Posterior vena cava (tissue), 2 donors: ENCODE results near the gene KHDC3L. TPM values are rescaled to one million over a fixed set of nuclear protein-coding genes. Genes with fewer than 3 reads are reported as not detected.

ENCODE experiments used
- DNase-seq: peaks from one replicate; pipeline ENCODE4 v3.0.0-alpha.2; 2020; ENCODE audit warnings: low spot score
- intact Hi-C, 2 donors: fragments of 100-400 bp; cut with DNase I; formaldehyde crosslinking; loops; one replicate each; pipeline versions ENCODE4 v1.14.1 to v1.14.2; 2022 to 2023
- long read RNA-seq, 2 donors: library from polyadenylated mRNA; unstranded; transcript quantifications; one replicate each; pipeline ENCODE4 v2.0.0, GENCODE V29; 2020 to 2021
- total RNA-seq, 2 donors: library from RNA; stranded (reverse); fragmentation: NEBNext Ultra II Directional; extraction: Animal tissue kit (Norgen Biotek cat#: 25700); gene quantifications; one replicate each; pipeline ENCODE4 v1.2.1, GENCODE V29; 2021
- donor health status: DM: yes; HTN: yes; CAD: no.
- donor health status: DM: yes; HTN: yes; CAD: no.

The KHDC3L gene, protein sequence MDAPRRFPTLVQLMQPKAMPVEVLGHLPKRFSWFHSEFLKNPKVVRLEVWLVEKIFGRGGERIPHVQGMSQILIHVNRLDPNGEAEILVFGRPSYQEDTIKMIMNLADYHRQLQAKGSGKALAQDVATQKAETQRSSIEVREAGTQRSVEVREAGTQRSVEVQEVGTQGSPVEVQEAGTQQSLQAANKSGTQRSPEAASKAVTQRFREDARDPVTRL
- not detected for total RNA-seq
- long read RNA-seq, donor 1, result 0 reads
- long read RNA-seq, donor 2, result 0 reads

DNA sequence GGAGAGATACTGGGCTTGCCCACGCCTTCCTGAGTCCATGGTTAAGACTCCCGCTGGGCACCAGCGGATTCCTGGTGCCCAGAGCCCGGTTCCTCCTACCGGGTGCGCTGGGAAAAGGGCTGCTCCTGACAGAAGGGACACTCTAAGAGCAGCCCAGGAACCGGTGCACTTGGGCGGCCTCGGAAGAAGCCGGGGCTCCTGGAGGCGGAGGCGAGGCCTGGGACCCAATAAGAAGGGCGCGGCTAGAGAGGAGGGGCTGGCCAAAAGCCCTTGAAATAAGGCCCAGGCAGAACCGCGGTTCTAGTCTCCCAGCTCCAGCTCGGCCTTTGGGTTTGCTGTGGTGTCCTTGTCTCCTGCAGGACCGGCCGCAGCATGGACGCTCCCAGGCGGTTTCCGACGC is at the start of gene KHDC3L:
Gene KHDC3L, plus strand, starts transcription at position 301 of the 400 bp plus-strand sequence. Its CDS starts 72 bp downstream, at position 373.
- no peak for DNase-seq
- intact Hi-C loops, result no loop called here

DNA sequence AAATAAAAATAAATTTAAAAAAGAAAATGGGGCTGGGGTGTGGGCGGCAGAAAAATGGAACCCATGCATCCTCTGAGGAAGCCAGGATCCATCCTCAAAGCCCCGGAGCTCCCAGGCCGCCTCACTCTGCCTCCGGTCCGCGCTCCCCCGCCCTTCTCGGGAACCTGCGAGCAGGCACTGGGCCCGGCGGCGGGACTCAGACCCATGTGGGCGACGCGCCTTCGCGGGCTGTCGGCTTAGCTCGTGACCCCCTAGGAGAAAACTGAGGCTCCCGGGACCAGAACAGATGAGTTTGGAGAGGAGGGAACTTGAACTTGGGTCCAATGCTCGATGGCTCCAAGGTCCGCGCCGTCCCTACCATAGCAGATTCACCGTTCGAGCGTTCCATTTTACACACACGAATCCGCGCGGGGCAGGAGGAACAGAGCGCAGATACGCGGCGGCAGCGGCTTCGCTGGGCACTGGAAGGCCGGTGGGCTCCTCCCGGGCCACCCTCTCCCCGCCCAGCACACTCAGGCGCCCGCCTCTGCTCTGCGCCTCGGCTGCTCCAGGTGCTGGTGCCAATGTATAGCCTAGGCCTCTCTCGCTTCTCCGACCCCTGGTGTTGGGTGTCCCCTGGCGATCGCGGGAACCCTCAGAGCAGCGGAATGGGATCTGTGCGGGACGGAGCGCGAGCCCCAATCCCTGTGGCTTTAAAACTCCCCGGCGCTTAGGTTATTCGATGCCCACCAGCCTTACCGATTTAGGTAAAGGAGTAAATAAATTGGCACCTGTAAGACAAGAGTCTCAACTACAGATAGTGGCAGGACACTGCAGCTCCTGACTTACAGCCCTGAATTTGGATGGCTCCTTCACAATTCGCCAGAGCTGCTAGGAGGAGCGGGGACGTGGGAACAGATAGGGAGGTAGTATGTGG is 47.6 kb upstream of the KHDC3L start:
- intact Hi-C loops, result loop anchor here in 1 of 2 donors (1.0 kb wide), 1 partner anchor 27 kb away; no protein-coding TSS in a partner anchor
- DNase-seq, result no peak

DNA sequence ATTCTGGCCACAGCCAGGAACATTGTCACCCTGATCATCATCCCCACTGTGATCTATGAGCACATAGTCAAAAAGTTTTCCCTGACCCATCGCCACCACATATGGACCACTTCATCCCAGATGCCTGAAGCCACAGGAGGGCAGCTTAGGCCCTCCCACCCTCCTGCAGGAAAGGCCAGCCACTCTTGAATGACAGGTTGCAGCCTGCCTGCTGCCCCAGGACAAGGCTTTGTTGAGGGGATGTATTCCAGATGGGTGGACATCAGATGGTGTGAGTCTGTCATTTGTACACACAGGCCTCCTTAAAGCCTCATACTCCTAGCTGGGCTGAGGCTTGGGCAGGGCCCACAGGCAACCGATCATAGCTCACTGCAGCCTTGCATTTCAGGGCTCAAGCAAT is 39.1 kb upstream of the KHDC3L start:
- no peak for DNase-seq
- intact Hi-C loops, result no loop called here

DNA sequence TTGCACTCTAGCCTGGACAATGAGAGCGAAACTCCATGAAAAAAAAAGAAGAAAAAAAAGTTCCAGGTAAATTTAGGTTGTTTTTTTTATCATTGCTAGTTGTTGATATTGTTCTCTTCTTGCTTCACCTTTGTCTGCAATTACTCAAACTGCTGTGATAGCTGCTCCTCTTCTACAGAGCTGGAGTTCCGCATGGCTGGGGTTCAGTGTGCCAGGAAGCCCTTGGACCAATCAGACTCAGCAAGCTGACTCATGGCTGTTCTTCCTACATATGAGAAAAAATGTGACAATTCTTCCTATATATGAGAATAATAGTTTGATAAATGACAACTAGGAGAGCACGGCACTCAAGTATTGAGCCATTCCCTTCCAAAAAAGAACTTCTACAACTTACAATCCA is 36.8 kb upstream of the KHDC3L start:
- intact Hi-C loops, result no loop called here
- no peak for DNase-seq

DNA sequence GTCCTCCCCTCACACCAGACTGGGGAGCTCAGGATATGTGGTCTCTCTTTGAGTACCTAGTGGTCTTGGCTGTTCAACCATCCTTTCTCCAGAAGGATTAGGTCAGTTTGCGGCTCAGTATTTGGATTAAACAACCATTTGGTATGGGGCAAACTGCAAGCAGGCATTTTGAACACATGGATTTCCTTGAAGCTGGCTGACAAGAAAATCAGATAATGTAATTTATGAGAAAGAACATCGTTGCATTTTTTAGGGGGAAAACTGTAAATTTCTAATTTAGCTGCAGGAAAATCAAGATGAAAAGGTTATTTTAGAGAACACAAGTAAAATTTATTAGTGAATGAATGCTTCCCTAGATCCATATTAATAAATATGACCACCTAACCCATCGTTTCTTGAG is 33.7 kb upstream of the KHDC3L start:
- intact Hi-C loops, result no loop called here
- no peak for DNase-seq

DNA sequence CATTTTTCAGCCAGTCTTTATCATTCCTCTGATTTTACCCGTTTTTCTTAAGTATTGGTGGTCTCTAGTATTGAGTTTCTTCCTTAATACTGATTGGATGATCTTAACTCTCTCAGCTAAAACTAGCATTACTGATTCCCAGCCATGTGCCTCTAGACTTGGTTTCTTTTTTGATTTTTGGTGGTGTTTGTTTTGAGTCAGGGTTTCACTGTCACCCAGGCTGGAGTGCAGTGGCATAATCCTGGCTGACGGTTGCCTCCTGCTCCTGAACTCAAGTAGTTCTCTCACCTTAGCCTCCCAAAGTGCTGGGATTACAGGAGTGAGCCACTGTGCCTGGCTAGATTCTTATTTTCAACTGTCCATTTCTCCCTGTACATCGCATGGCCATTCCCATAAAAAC is 33.3 kb upstream of the KHDC3L start:
- intact Hi-C loops, result no loop called here
- DNase-seq, result no peak

DNA sequence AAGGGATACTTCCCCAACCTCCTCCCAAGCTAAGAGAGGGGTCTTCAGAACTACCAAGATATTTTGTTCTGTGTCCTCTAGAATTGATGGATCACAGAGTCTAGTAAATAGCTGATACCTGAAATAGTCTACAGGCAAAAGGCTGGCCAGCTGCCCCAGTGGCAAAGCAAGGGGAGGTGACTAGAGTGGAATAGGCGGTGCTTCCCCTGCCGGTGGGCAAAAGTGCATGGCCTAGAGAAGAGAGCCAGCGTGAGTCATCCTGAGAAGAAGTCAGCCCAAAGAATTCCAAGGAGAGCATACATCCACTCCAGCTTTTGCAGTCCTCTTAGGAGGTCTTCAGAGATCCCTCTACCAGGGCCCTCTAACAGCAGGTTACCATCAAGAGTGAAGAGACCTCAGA is 23.1 kb upstream of the KHDC3L start:
- intact Hi-C loops, result no loop called here
- no peak for DNase-seq

DNA sequence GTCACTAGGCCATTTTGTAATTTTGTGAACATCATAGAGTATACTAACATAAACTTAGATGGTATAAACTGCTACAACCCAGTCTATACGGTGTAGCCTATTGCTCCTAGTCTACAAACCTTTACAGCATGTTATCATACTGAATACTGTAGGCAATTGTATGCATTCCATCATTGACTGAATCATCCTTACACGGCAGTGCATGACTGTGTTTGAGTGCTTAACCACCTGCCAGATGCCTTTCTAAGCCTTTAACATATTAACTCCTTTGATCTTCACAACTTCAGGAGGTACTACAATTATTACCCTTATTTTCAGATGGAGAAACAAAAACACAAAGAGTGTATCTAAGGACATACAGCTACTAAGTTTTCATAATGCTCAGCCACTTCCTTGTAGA is 22.4 kb upstream of the KHDC3L start:
- intact Hi-C loops, result no loop called here
- DNase-seq, result no peak

DNA sequence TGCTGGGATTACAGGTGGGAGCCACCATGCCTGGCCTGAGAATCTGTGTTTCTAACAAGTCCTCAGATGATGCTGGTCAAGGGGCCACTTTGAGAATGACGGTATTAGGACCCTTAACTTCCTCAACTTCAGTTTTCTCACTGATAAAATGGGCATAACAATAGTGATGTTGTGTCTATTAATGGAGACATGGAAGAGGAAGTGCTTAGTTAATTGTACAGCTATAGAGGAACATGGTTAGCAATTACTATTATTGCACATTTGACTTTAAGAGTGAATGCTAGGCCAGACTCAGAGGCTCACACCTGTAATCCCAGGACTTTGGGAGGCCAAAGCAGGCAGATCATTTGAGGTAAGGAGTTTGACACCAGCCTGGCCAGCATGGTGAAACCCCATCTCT is 21.1 kb upstream of the KHDC3L start:
- DNase-seq, result no peak
- intact Hi-C loops, result no loop called here

DNA sequence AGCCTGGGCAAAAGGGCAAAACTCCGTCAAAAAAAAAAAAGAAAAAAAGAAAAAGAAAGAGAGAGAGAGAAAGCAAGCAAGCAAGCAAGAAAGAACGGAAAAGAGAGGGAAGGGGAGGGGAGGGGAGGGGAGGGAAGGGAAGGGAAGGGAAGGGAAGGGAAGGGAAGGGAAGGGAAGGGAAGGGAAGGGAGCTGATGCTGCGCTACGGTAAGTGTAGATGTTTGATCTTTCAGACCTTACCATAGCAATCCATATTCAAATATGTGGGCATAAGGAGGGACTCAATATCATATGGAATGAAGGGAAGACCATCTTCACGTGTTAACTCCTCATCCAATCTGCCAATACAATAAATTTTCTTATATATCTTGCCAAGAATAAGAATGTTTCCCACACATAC is 20.3 kb upstream of the KHDC3L start:
- no peak for DNase-seq
- intact Hi-C loops, result loop anchor here in 1 of 2 donors (1.0 kb wide), 1 partner anchor 28 kb away; no protein-coding TSS in a partner anchor

DNA sequence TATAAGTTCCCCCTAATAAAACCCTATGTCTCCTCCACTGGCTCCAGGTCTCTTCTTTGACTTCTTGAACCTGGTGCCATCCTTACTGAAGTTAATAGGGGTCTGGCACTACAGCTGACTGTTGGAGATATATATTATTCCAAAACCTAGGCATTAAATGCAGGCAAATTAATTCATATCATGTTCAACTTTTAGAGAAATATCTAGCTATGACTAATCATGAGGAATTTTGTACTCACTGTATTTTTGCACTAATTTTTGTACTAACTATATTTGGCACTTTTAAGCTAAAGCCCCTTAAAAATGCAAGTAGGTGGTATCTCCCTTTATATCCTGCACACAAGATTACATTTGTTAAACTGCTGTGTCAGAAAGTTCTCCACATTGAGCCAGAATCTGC is 19.3 kb upstream of the KHDC3L start:
- intact Hi-C loops, result no loop called here
- DNase-seq, result no peak

DNA sequence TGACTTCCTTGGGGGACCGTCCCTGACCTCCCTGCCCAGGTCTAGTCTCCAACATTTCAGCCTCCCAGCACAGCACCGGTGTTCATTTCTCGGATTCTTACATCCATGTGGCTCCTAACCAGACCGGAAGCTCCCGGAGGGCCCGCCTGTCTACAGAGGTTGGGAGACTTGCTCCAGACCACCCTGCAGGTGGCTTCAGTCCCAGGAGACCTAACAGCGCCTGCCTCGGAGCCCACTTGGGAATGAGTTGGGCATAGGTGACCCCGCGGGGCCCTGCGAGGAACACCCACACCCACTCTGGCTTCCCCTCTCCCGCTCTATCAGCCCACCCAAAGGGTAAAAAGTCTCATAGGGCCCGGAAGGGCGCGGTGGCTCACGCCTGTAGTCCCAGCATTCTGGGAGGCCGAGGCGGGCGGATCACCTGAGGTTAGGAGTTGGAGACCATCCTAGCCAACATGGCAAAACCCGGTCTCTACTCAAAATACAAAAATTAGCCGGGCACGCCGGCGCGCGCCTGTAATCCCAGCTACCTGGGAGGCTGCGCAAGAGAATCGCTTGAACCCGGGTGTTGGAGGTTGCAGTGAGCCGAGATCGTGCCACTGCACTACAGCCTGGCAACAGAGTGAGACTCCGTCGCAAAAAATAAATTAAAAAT is 13.8 kb upstream of the KHDC3L start:
- intact Hi-C loops, result no loop called here
- DNase-seq, result no peak

DNA sequence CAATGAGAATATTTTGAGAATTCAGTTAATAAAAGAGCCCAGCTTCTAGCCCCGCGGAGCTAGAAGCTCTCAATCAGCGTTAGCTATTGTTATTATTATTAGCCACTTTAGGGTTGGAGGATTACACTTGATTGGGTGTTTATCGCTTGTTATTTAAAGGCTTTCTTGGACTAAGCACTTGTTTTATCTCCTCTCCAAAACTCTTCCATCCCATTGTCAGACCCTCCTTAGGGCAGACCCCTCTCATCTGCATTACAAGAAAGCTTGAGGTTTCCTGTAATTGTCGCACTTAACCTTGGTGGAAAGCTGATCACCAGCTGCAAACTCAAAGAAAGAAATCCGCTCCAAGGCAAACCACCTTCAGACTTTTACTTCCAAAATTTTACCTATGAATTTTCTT is 13.1 kb upstream of the KHDC3L start:
- intact Hi-C loops, result no loop called here
- no peak for DNase-seq

DNA sequence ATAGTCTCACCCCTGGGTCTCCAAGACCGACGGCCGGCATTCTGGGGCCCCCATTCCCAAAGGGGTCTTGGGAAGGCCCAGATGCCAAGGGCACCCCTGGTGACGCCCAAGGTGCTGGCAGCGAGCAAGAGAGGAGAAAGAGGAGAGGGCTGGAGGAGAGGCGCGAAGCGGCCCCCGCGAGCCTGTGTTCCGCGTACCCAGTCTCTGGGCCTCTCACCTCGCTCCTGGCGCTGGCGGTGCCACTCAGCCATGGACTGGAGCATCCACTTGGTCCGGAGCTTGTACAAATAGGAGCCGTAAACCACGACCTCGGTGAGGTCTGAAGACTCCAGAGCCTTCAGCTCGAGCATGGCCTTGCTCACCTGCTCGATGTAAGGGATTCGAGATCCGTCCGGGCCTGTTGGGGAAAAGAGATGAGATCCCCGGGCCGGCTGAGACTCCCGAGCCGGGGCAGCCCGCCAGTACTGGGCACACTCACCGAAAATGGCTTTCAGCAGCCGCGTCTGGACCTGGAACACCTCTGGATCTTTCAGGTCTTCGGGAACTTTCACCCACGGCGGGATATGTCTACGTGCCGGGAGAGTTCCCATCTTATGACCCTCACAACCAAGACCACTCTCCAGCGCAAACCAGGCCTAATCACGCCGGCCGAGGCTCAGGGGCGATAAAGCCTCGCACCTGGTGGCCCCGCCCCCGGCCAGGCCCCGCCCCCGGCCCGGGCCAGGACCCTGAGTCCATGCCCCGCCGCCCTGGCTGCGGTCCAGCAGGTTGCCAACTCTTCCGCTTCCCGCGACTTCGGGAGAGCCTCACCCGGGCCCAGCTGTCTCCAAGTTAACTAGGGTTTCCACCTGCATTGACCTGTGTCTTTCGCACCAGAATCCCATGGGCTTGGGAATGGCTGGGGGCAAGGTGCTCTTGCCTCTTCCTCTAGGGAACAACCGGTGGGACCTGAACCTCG is 8.5 kb upstream of the KHDC3L start, which contains the start of gene DPPA5:
Gene DPPA5, minus strand, starts transcription at position 641 of the 958 bp plus-strand sequence. Its CDS starts 51 bp downstream, at position 590.
- DNase-seq, result no peak
- intact Hi-C loops, result no loop called here

DNA sequence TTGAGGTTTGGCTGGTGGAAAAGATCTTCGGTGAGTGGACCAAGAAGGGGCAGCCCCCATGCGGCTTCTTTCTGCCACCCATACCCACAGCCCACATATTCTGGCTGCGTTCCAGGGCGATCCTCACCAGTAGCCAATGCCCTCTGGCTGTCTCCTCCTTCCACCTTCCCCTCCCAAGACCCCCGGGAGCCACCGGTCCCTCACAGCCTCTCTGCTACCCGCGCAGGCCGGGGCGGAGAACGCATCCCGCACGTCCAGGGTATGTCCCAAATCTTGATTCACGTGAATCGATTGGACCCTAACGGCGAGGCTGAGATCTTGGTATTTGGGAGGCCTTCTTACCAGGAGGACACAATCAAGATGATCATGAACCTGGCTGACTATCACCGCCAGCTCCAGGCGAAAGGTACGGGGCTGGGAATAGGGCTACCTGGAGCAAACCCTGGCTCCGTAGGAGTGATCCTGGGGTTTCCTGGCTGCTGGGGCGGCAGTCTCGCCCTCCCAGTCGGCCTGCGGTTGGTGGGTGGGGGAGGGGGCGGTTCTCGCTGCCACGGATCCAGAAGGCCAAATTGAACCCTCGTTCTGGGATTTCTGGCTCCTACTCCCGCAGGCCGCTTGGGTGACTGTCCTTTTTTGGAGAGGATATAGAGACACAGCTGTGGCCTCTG is 545 bp downstream of the KHDC3L start:
- intact Hi-C loops, result no loop called here

DNA sequence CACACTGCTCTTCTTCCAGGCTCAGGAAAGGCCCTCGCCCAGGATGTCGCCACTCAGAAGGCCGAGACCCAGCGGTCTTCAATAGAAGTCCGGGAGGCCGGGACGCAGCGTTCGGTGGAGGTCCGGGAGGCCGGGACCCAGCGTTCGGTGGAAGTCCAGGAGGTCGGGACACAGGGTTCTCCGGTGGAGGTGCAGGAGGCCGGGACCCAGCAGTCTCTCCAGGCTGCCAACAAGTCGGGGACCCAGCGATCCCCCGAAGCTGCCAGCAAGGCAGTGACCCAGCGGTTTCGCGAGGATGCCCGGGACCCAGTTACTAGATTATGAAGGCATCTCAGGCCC is 1.0 kb downstream of the KHDC3L start:
- DNase-seq, result no peak
- intact Hi-C loops, result no loop called here

More for the DNA sequence above, 545 bp downstream of the KHDC3L start:
- DNase-seq, result no peak

DNA sequence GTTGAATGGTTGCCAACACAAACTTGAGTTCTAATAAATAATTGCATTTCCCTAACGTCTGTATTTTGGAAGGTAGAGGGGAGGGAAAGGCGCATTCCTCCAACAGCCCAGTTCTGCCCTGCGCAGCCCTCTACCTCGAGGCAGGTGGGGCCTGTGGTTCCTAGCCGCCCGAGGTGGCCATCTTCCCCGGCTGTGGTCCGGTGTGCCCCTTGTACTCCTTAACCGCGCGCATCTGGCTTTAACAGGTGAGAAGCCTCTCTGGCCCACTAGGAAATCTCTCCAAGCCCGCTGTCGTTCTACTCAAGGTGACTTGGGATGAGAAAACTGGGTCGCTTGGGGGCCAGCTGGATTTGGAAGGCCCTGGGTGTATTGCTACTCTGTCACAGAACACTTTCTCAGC is 1.7 kb downstream of the KHDC3L start:
- intact Hi-C loops, result no loop called here
- no peak for DNase-seq

DNA sequence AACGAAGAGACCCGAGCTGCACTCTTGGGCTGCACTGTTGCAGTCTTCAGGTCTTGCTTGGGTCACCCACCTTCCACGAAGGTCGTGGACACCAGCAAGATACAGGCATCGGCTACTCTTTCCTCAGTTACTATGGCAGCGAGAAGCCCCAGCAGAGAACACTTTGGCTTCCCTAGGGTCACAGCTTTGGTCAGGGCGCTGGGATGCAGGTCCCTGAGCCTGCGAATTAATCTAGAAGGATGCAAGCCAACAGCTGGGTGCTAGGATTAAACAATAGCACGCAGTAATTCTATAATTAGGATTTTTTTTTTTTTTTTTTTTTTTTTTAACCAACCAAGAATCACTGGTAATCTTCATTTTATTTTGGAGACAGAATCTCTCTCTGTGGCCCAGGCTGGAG is 2.1 kb downstream of the KHDC3L start:
- intact Hi-C loops, result no loop called here
- no peak for DNase-seq
